GM19239 (cell line): Measurements from ENCODE around the gene DHRS13.
"Not testable (repeated sequence)": the region's sequence is repeated elsewhere in the genome, so short reads cannot be mapped to it uniquely, and the experiment has no call there.

Experiments used
- DNase-seq: peaks from one replicate; pipeline ENCODE4 v3.0.0; 2011; ENCODE audit warnings: low spot score; ENCODE audit not compliant: insufficient read length
- FAIRE-seq: peaks from 2 replicates; lab custom pipeline; 2011; peaks lifted over from hg19 to GRCh38; lab: Jason Lieb, UNC

DHRS13 gene

DNA sequence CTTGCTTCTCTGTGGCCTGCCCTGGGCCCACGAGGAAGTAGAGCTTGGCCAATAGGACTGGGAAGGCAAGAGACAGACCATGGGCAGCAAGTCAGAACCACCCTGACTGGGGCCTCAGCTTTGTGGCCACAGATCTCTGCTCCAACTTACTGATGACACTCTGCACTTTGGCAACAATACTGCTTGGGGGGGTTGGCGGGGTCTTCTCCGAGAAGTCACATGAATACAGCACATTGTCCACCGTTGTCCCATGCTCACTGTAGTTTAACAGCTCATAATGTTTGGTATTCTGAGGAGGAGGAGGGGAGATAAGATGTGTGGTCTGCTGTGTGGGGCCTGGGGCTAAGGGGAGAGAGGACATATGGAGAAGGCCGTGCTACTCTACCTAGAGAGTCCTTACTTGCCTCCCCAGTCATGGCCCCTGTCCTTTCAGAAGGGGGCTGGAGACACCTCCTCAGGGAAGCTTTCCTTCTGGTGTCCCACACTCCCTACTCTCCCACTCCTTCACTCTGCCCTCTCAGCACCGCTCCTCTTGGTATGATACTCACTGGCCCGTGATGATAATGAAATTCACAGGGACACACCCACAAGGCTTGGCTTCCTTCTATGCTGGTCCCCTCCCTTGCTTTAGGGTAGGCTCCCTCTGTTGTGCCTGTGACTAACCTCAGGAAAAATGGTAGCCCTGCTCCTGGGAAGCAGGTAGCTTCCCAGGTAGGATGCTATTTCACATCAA is 4.0 kb upstream of the DHRS13 start:
- no peak for DNase-seq
- FAIRE-seq = no peak

DNA sequence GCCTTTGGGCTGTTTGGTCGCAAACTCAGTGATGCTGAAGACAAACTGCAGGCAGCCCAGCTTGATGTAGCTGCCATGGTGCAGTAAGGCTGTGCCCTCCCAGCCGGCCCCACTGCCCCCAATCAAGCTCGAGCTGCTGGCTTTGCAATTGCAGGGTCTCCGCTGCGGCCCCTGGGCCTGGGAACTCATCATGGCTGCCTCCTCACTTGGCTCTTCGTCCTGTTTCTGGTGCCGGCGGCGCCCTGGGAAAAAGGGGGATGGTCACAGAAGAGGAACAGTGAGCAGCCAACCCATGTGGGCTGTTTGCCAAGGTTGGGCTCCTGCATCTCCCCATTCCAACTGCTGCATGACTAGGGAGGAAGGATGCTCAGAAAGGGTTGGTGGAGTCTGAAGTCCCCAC is 3.4 kb upstream of the DHRS13 start:
- DNase-seq (no peak), FAIRE-seq (no peak)

GRCh38 chr17:28904800-28905199 is 1.9 kb upstream of the DHRS13 start:
- FAIRE-seq (no peak), DNase-seq (no peak)

DNA sequence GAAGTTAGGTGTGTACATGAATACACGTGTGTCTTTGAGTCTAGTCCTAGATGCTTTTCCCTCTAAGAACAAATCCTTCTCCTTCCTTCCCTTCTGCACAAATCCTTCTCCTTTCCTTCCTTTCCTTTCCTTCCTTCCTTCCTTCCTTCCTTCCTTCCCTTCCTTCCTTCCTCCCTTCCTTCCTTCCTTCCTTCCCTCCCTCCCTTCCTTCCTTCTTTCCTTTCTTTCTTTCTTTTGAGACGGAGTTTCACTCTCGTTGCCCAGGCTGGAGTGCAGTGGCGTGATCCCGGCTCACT is 615 bp upstream of the DHRS13 start:
- FAIRE-seq, DNase-seq: not testable (repeated sequence)

GRCh38 chr17:28901866-28902818 is 737 bp downstream of the DHRS13 start:
- DNase-seq = peak; percentile 45
- FAIRE-seq = peak; percentile 42

GRCh38 chr17:28900986-28901726 is 1.7 kb downstream of the DHRS13 start:
- FAIRE-seq = no peak
- no peak for DNase-seq

GRCh38 chr17:28899212-28899815 is 3.6 kb downstream of the DHRS13 start:
- DNase-seq (no peak), FAIRE-seq (no peak)

DNA sequence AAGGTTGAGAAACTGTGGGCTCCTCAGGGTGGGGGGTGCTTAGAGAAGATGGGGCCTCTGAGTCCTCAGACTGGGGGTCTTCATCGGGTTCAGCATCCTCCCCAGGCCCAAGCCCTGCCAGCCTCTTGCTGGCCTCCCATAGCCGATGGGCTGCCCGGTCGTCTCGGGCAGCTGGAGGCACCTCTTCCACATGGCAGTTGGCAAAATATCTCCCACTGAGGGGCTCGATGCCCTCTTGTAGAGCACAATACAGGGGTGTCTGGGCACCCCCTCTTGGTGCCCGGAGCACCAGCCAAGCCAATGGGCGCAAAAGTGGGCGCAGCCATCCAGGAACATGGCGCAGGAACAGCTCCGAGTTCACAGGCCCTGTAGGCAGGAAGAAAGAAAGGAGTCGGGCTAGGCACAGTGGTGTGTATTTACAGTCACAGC is 4.3 kb downstream of the DHRS13 start:
- DNase-seq (no peak), FAIRE-seq (no peak)

DNA sequence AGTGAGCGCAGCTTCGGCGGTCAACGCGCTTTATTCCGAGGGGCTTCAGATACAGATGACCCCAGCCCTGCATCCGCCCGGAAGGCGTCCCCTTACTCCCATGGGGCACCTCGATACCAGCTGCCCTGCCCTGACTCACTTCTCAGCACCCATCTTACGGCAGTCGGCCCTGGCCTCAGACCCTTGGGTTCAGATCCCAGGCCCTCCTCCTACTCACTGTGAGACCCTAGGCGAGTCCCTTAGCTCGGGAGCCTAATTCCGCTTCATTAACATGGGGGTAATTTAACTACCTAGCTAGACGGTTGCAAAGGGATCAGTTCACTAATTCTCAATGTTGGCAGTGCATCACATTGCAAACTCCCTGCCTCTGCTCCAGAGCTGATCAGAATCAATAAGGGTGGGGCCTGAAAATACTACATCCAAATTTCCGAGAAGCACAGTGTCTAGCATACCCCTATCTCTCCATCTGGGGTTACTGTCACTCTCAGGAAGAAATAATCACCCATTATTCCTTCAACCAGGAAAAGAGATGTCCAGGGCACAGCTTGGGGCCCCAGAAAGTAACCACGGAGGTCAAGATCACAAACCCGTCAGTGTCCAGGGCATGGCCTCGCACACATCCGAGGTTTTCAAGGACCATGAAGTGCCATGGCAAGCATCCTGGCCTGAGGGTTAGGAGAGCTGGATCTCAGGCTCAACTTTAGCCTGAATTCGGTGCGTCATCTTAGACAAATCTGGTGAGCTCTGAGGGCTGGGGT is 4.9 kb downstream of the DHRS13 start:
- no peak for DNase-seq
- FAIRE-seq = no peak

DNA sequence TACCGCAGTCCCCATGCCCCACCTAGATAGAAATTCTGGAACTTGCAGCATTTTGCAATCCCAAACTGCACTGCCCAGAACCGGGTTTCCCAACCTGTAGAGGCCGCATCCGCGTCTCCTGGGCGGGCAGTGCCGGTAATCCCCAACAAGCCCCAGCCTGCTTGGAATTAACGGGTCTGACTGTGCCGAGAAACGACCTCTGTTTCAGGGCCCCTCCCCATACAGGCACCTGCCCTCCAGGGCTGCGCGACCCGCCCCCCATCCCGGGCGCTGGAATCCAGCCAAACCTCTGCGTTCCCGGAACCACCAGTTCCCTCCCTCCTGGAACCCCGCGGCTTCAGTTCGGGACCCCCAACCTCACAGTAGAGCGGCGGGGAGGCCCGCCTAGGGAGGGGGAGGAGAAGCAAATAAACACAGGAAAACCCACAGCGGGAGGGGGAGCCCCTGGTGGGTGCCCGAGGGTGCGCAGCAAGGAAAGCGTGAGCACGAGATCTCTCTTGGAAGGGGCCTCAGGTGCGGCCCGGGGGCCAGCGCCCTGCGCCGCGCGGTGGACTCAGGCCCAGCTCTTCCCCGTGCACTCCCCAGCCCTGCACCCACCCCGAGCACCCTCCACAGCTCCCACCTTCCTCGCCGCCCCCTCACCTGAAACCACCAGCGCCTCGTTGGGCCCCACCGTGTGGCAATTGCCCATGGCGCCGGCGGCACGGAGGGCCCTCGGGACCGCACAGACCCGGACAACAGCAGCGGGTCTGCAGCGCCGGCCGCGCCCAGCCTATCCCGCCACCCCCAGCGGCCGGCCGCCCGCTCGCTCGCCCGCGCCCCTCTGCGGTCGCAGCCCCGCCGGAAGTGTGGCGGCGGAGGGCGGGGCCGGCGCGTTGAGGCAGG is 5.8 kb downstream of the DHRS13 start, which contains the start of gene FLOT2:
TSS of gene FLOT2 (minus strand) at position 850 of the 885 bp plus-strand sequence. CDS start at position 691, 159 bp downstream.
- DNase-seq (peak; percentile 28), FAIRE-seq (no peak)

GRCh38 chr17:28896491-28896883 is 6.4 kb downstream of the DHRS13 start:
- FAIRE-seq = peak; percentile 18
- no peak for DNase-seq

GRCh38 chr17:28895794-28896447 is 7.0 kb downstream of the DHRS13 start:
- FAIRE-seq (no peak), DNase-seq (no peak)

DNA sequence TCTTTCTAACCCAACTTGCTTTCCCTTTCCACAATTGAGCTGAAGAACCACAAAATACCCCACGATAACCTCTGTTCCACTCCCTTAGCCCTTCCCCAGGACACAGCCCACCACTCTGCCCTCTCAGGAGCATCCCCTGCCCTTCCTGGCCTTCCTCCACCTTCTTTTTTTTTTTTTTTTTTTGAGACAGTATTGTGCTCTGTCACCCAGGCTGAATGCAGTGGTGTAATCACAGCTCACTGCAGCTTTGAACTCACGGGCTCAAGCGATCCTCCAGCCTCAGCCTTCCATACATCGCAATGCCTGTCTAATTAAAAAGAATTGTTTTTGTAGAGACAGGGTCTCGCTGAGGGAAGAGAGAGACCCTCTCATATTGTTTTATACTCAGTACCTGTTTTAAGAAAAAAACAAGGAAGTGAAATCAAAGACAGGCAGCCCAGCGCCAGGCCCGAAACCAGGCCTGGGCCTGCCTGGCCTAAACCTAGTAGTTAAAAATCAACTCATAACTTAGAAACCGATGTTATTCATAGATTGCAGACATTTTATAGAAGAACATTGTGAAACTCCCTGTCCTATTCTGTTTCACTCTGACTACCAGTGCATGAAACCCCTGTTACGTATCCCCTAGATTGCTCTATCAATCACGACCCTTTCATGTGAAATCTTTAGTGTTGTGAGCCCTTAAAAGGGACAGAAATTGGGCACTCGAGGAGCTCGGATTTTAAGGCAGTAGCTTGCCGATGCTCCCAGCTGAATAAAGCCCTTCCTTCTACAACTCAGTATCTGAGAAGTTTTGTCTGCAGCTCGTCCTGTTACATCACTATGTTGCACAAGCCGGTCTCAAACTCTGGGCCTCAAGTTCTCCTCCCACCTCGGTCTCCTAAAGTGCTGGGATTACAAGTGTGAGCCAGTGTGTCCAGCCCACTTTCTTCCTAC is 9.4 kb downstream of the DHRS13 start:
- FAIRE-seq = peak; percentile 87
- DNase-seq = not testable (repeated sequence)

DNA sequence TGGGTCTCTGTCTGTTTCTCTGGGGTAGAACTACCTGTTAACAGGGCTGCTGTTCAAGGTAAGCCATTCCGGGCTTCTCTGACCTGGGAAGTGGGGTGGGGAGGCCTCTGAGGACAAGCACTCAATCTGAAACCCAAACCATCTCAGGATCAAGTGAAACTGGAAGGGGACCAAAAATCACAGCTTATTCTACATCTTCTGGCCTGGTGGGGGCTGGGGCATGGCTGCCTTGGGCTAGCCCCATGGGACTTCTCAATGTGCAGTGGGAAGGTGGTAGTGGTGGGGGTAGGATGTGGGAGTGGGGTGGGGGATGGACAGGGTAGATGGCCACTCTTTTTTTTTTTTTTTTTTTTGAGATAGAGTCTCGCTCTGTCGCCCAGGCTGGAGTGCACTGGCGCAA is 10.9 kb downstream of the DHRS13 start:
- peak; percentile 56 for DNase-seq
- peak; percentile 76 for FAIRE-seq

- peak; percentile 66 for FAIRE-seq
Observed at GRCh38 chr17:28891201-28891600, 11.7 kb downstream of the DHRS13 start.

GRCh38 chr17:28889996-28890395 is 12.9 kb downstream of the DHRS13 start:
- FAIRE-seq (no peak), DNase-seq (no peak)

More at GRCh38 chr17:28891201-28891600, 11.7 kb downstream of the DHRS13 start:
- DNase-seq = no peak

- DNase-seq (no peak), FAIRE-seq (no peak)
Observed at GRCh38 chr17:28888832-28889231, 14.0 kb downstream of the DHRS13 start.
